Measurements from ENCODE around the gene DMXL1.

DNA sequence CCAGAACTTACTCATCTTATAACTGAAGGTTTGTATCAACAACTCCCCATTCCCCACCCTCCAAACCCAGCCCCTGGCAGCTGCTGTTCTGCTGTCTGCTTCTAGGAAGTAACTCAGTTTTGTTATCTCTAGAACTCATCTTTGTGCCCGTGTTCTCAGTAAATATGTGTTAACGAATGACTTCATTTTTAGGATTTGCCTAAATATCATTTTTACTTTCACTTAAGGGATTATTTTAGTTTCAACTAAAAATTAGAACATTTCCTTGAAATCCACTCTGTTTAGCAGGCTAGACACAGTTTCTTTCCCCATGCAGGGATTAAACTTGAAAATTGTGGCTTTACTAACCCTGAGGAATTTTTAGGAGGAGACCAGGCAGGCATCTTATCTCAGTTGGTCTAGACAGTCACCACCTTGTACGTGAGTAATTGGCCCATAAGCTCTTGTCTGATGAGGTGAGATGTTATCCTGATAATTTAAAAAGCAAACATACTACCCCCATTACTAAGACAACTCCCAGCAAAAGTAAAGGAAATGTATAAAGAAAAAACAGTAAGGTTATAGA, 216.7 kb downstream of the DMXL1 start:
- TF ChIP-seq, protein P1, sequence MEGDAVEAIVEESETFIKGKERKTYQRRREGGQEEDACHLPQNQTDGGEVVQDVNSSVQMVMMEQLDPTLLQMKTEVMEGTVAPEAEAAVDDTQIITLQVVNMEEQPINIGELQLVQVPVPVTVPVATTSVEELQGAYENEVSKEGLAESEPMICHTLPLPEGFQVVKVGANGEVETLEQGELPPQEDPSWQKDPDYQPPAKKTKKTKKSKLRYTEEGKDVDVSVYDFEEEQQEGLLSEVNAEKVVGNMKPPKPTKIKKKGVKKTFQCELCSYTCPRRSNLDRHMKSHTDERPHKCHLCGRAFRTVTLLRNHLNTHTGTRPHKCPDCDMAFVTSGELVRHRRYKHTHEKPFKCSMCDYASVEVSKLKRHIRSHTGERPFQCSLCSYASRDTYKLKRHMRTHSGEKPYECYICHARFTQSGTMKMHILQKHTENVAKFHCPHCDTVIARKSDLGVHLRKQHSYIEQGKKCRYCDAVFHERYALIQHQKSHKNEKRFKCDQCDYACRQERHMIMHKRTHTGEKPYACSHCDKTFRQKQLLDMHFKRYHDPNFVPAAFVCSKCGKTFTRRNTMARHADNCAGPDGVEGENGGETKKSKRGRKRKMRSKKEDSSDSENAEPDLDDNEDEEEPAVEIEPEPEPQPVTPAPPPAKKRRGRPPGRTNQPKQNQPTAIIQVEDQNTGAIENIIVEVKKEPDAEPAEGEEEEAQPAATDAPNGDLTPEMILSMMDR (conservative IDR thresholded peaks at IDR 0.05): no peak
- TF ChIP-seq ZFX (IDR thresholded peaks at IDR 0.05): no peak
